Sigmoid colon (tissue), 7 donors: ENCODE results near the gene LRP6. TPM values are rescaled to one million over a fixed set of nuclear protein-coding genes. Genes with fewer than 3 reads are reported as not detected.
"Not testable (repeated sequence)": the region's sequence is repeated elsewhere in the genome, so short reads cannot be mapped to it uniquely, and the experiment has no call there.

Source experiments
- DNase-seq: peaks from one replicate; pipeline ENCODE4 v3.0.0-alpha.2; 2019
- H3K27ac ChIP-seq, 4 donors: fragments of 200-600 bp; sonication (generic); one replicate each; pipeline ENCODE4 v1.5.1; 2016 to 2019; ENCODE audit warnings: mild to moderate bottlenecking in 1 of 4
- H3K27me3 ChIP-seq, 3 donors: fragments of 200-600 bp; sonication (generic); one replicate each; pipeline ENCODE4 v1.5.1; 2019; ENCODE audit warnings: mild to moderate bottlenecking in 1 of 3
- H3K36me3 ChIP-seq, 4 donors: fragments of 200-600 bp; sonication (generic); one replicate each; pipeline ENCODE4 v1.5.1; 2016 to 2019
- H3K4me1 ChIP-seq, 4 donors: fragments of 200-600 bp; sonication (generic); one replicate each; pipeline ENCODE4 v1.5.1; 2017 to 2019
- H3K4me3 ChIP-seq, 4 donors: fragments of 200-600 bp; sonication (generic); one replicate each; pipeline ENCODE4 v1.5.1; 2017 to 2019; ENCODE audit warnings: mild to moderate bottlenecking in 2 of 4, moderate library complexity in 1 of 4
- H3K9me3 ChIP-seq, 4 donors: fragments of 200-600 bp in 3 of 4; sonication (generic) in 3 of 4; one replicate each; pipeline versions ENCODE4 v1.5.1 to v1.6.1; 2013 to 2019
- CTCF ChIP-seq, 4 experiments: fragments of 450-650 bp in 3 of 4; fragments of 200-600 bp in 1 of 4; IDR thresholded peaks; one replicate each; pipeline ENCODE4 v1.5.1; 2016 to 2019; ENCODE audit warnings: antibody characterized with exemption in 4 of 4, mild to moderate bottlenecking in 3 of 4, moderate library complexity in 2 of 4
- EP300 ChIP-seq, 4 donors: sonication (generic); formaldehyde crosslinking; IDR thresholded peaks; one replicate each; pipeline ENCODE4 v1.6.1; 2017; ENCODE audit warnings: antibody characterized with exemption in 4 of 4
- POLR2A ChIP-seq, 2 donors: fragments of 450-650 bp; IDR thresholded peaks; one replicate each; pipeline ENCODE4 v1.6.1; 2016; ENCODE audit warnings: antibody characterized with exemption in 2 of 2, mild to moderate bottlenecking in 2 of 2, moderate library complexity in 2 of 2
- POLR2AphosphoS5 ChIP-seq, 4 donors: sonication (generic); formaldehyde crosslinking; IDR thresholded peaks; one replicate each; pipeline ENCODE4 v1.6.1; 2017; ENCODE audit warnings: antibody characterized with exemption in 4 of 4
- WGBS, 2 donors: extraction: QIAGEN DNeasy Blood & Tissue Kit; methylation state at CpG; one replicate each; pipeline ENCODE4 v1.1.7; 2013; 5-methylcytosine and 5-hydroxymethylcytosine counted together
- intact Hi-C: fragments of 100-400 bp; cut with DNase I; formaldehyde crosslinking; loops from one replicate; pipeline ENCODE4 v1.15.1; 2023
- polyA plus RNA-seq, 3 donors: library from polyadenylated mRNA; stranded (reverse); fragments of 200-250 nt; gene quantifications; one replicate each; pipeline ENCODE4 v1.2.3, GENCODE V29; 2013
- total RNA-seq, 4 donors: library from RNA; depleted of rRNA; stranded (reverse); fragments of >200 nt; gene quantifications; one replicate each; pipeline ENCODE4 v1.1.0, GENCODE V29; 2016
- donor health status: healthy with polysubstance abuse.
- donor health status: Bipolar disorder and iron deficiency.
- donor health status: healthy.

LRP6 gene
- total and polyA plus RNA-seq, 7 donors = 1.8 to 55.1 (median 36.0) TPM

- H3K4me3 ChIP-seq = no peak overlapping the region
- no peaks in the 10 kb centered on the region for H3K36me3 ChIP-seq
- DNase-seq = no peak
- no peaks in the 10 kb centered on the region for H3K9me3 ChIP-seq
- peak overlapping the region in 2 of 4 donors; percentile 95 to 97 for H3K27ac ChIP-seq
- WGBS, 2 donors = 37 to 57% methylated on average over 2 of the region's 2 CpGs
- intact Hi-C loops = loop anchor here (10.0 kb wide), 1 partner anchor 219 kb away; no protein-coding TSS in a partner anchor
- no peak for TF ChIP-seq CTCF (IDR thresholded peaks at IDR 0.05)
- no peak for TF ChIP-seq EP300 (IDR thresholded peaks at IDR 0.05)
- TF ChIP-seq POLR2A (IDR thresholded peaks at IDR 0.05) = no peak
- H3K27me3 ChIP-seq = no peaks in the 10 kb centered on the region
- H3K4me1 ChIP-seq = peaks cover 0 to 24% (median 13%) of the 10 kb centered on the region in 4 donors
Measured at GRCh38 chr12:12263909-12264308, 2.9 kb downstream of the LRP6 start.

GRCh38 chr12:12256291-12256757 lies 10.5 kb downstream of the LRP6 start:
- 91 to 92% methylated on average over 6 of the region's 6 CpGs for WGBS, 2 donors
- H3K27me3 ChIP-seq, H3K27ac ChIP-seq, H3K4me3 ChIP-seq, H3K9me3 ChIP-seq, intact Hi-C loops, H3K36me3 ChIP-seq, DNase-seq: not testable (repeated sequence)
- H3K4me1 ChIP-seq = peaks cover 0 to 14% (median 5%) of the 10 kb centered on the region in 4 donors

GRCh38 chr12:12254553-12254952 lies 12.3 kb downstream of the LRP6 start:
- WGBS, 2 donors = 95% methylated on average over 2 of the region's 2 CpGs
- H3K4me1 ChIP-seq = peaks cover 0 to 14% (median 5%) of the 10 kb centered on the region in 4 donors
- no peak for DNase-seq

GRCh38 chr12:12249216-12250050 lies 17.4 kb downstream of the LRP6 start:
- H3K9me3 ChIP-seq = no peaks in the 10 kb centered on the region
- no peak overlapping the region for H3K4me3 ChIP-seq
- DNase-seq = no peak
- H3K27ac ChIP-seq = no peak overlapping the region
- H3K4me1 ChIP-seq = peaks cover 0 to 22% (median 11%) of the 10 kb centered on the region in 4 donors
- H3K36me3 ChIP-seq = no peaks in the 10 kb centered on the region
- WGBS, 2 donors = 68 to 93% methylated on average over 4 of the region's 4 CpGs
- H3K27me3 ChIP-seq = no peaks in the 10 kb centered on the region
- TF ChIP-seq EP300 (IDR thresholded peaks at IDR 0.05) (no peak), CTCF (IDR thresholded peaks at IDR 0.05) (no peak), POLR2AphosphoS5 (IDR thresholded peaks at IDR 0.05) (no peak), POLR2A (IDR thresholded peaks at IDR 0.05) (no peak)
- intact Hi-C loops = no loop called here

More at GRCh38 chr12:12254553-12254952, 12.3 kb downstream of the LRP6 start:
- no peaks in the 10 kb centered on the region for H3K36me3 ChIP-seq
- no peak overlapping the region for H3K27ac ChIP-seq
- no peak overlapping the region for H3K4me3 ChIP-seq
- no peaks in the 10 kb centered on the region for H3K9me3 ChIP-seq
- intact Hi-C loops = no loop called here
- no peaks in the 10 kb centered on the region for H3K27me3 ChIP-seq
- TF ChIP-seq POLR2A (IDR thresholded peaks at IDR 0.05) = no peak
- no peak for TF ChIP-seq EP300 (IDR thresholded peaks at IDR 0.05)
- TF ChIP-seq CTCF (IDR thresholded peaks at IDR 0.05) = no peak
- no peak for TF ChIP-seq POLR2AphosphoS5 (IDR thresholded peaks at IDR 0.05)

- no peak for DNase-seq
- intact Hi-C loops = no loop called here
- TF ChIP-seq POLR2A (IDR thresholded peaks at IDR 0.05) (no peak), CTCF (IDR thresholded peaks at IDR 0.05) (no peak)
- Histone ChIP-seq H3K36me3 (peaks cover 0 to 7% (median 0%) of the 10 kb centered on the region in 4 donors), H3K27me3 (no peaks in the 10 kb centered on the region), H3K4me3 (no peak overlapping the region), H3K4me1 (peaks cover 0 to 18% (median 11%) of the 10 kb centered on the region in 4 donors), H3K27ac (no peak overlapping the region), H3K9me3 (no peaks in the 10 kb centered on the region)
Measured at GRCh38 chr12:12247584-12247983, 19.3 kb downstream of the LRP6 start.
